K562 (cell line): ENCODE data around the gene PHLDB1. TPM values are rescaled to one million over a fixed set of nuclear protein-coding genes. Genes with fewer than 3 reads are reported as not detected.
A peak's percentile ranks its signal among the peaks of the same experiment; 100 is the strongest.

Experiments used
- ARID2 ChIP-seq: fragments of 450-650 bp; IDR thresholded peaks from 2 replicates; pipeline ENCODE4 v1.6.1; 2017; ENCODE audit warnings: antibody characterized with exemption, mild to moderate bottlenecking
- CTBP1 ChIP-seq: fragments of 450-650 bp; IDR thresholded peaks from 2 replicates; pipeline ENCODE4 v1.6.1; 2016; ENCODE audit warnings: borderline replicate concordance
- CXXC5 ChIP-seq: fragments of 250-450 bp; sonication (Bioruptor Pico); IDR thresholded peaks from 2 replicates; pipeline ENCODE4 v1.8.0; 2022; ENCODE audit warnings: inconsistent platforms, mild to moderate bottlenecking, moderate library complexity
- EP400 ChIP-seq: fragments of 450-650 bp; IDR thresholded peaks from 2 replicates; pipeline ENCODE4 v1.6.1; 2017; ENCODE audit warnings: antibody characterized with exemption, mild to moderate bottlenecking, moderate library complexity
- GATA2 ChIP-seq: sonication (generic); formaldehyde crosslinking; IDR thresholded peaks from 2 replicates; pipeline ENCODE4 v1.4.0; 2020; ENCODE audit warnings: mild to moderate bottlenecking, missing genetic modification reagents
- HDAC2 ChIP-seq: fragments of 450-650 bp; IDR thresholded peaks from 2 replicates; pipeline ENCODE4 v1.6.1; 2016; ENCODE audit warnings: mild to moderate bottlenecking
- HLTF ChIP-seq: fragments of 450-650 bp; IDR thresholded peaks from 2 replicates; pipeline ENCODE4 v1.6.1; 2016
- HNRNPL ChIP-seq: fragments of 200-400 bp; formaldehyde crosslinking; IDR thresholded peaks from 2 replicates; pipeline ENCODE4 v1.6.1; 2017; ENCODE audit warnings: low read depth, mild to moderate bottlenecking, low read length
- ILK ChIP-seq: fragments of 450-650 bp; IDR thresholded peaks from 2 replicates; pipeline ENCODE4 v1.6.1; 2016; ENCODE audit warnings: missing genetic modification characterization, low read depth, mild to moderate bottlenecking, missing compliant biosample characterization, moderate library complexity, borderline replicate concordance
- KLF16 ChIP-seq: IDR thresholded peaks from 2 replicates; pipeline ENCODE4 v1.6.1; 2016; ENCODE audit warnings: antibody characterized with exemption
- MAZ ChIP-seq, 2 experiments: fragments of 450-650 bp in 1 of 2; sonication (generic) in 1 of 2; formaldehyde crosslinking; IDR thresholded peaks in 1 of 2; conservative IDR thresholded peaks in 1 of 2; 2 replicates each; pipeline versions ENCODE4 v1.4.0 to v1.5.0; 2020; ENCODE audit warnings: mild to moderate bottlenecking in 1 of 2, missing genetic modification reagents in 1 of 2
- NRF1 ChIP-seq, 2 experiments: fragments of 450-650 bp; IDR thresholded peaks in 1 of 2; conservative IDR thresholded peaks in 1 of 2; 2 replicates each; pipeline ENCODE4 v1.6.1; 2014; ENCODE audit warnings: mild to moderate bottlenecking in 2 of 2
- POLR2G ChIP-seq: fragments of 200-400 bp; formaldehyde crosslinking; IDR thresholded peaks from 2 replicates; pipeline ENCODE4 v1.6.1; 2017; ENCODE audit warnings: low read depth, mild to moderate bottlenecking, antibody characterized with exemption, low read length, moderate library complexity
- PTTG1 ChIP-seq: fragments of 450-650 bp; IDR thresholded peaks from 2 replicates; pipeline ENCODE4 v1.6.1; 2016; ENCODE audit warnings: low read depth, mild to moderate bottlenecking, missing genetic modification characterization, missing compliant biosample characterization
- RAD21 ChIP-seq, 2 experiments: fragments of 250-450 bp in 1 of 2; fragments of 450-650 bp in 1 of 2; sonication (Bioruptor Pico) in 1 of 2; formaldehyde crosslinking in 1 of 2; IDR thresholded peaks in 1 of 2; conservative IDR thresholded peaks in 1 of 2; 2 replicates each; pipeline versions ENCODE4 v1.4.0 to v1.8.0; 2020 to 2022; ENCODE audit warnings: mild to moderate bottlenecking in 2 of 2, moderate library complexity in 1 of 2
- RB1 ChIP-seq: fragments of 450-650 bp; IDR thresholded peaks from 2 replicates; pipeline ENCODE4 v1.6.1; 2017; ENCODE audit warnings: low read depth, mild to moderate bottlenecking
- RBM17 ChIP-seq: fragments of 200-400 bp; formaldehyde crosslinking; IDR thresholded peaks from 2 replicates; pipeline ENCODE4 v1.6.1; 2017; ENCODE audit warnings: low read depth, mild to moderate bottlenecking, low read length, borderline replicate concordance
- RCOR1 ChIP-seq, 2 experiments: IDR thresholded peaks; 2 replicates each; pipeline ENCODE4 v1.6.1; 2012; ENCODE audit warnings: low read depth in 2 of 2, low read length in 2 of 2, borderline replicate concordance in 1 of 2, improper control_type of control experiment in 1 of 2
- RNF2 ChIP-seq: sonication (generic); IDR thresholded peaks from 2 replicates; pipeline ENCODE4 v1.6.1; 2016
- RUNX1 ChIP-seq: sonication (generic); IDR thresholded peaks from 2 replicates; pipeline ENCODE4 v1.6.1; 2016; ENCODE audit warnings: antibody characterized with exemption, low read depth
- SMAD4 ChIP-seq: fragments of 250-450 bp; sonication (Bioruptor Pico); conservative IDR thresholded peaks from 2 replicates; pipeline ENCODE4 v1.8.0; 2021; ENCODE audit warnings: inconsistent platforms, mild to moderate bottlenecking, moderate library complexity
- SMARCA4 ChIP-seq: fragments of 450-650 bp; IDR thresholded peaks from 2 replicates; pipeline ENCODE4 v1.6.1; 2016
- TCF7 ChIP-seq: sonication (generic); IDR thresholded peaks from 2 replicates; pipeline ENCODE4 v1.6.1; 2016; ENCODE audit warnings: antibody characterized with exemption, borderline replicate concordance
- TEAD4 ChIP-seq, 2 experiments: sonication (generic) in 1 of 2; formaldehyde crosslinking in 1 of 2; IDR thresholded peaks; 2 replicates each; pipeline versions ENCODE4 v1.6.1 to v1.8.0; 2012 to 2022; ENCODE audit warnings: borderline replicate concordance in 1 of 2, inconsistent platforms in 1 of 2, low read length in 1 of 2, mild to moderate bottlenecking in 1 of 2, missing genetic modification reagents in 1 of 2
- TRIM28 ChIP-seq: fragments of 450-650 bp; IDR thresholded peaks from 2 replicates; pipeline ENCODE4 v1.6.1; 2017
- XRCC5 ChIP-seq: fragments of 200-400 bp; formaldehyde crosslinking; IDR thresholded peaks from 2 replicates; pipeline ENCODE4 v1.6.1; 2017; ENCODE audit warnings: low read depth, mild to moderate bottlenecking, low read length
- ZMIZ1 ChIP-seq, 2 experiments: fragments of 150-350 bp in 1 of 2; IDR thresholded peaks; 2 replicates each; pipeline ENCODE4 v1.6.1; 2012 to 2016; ENCODE audit warnings: low read depth in 2 of 2, low read length in 2 of 2, mild to moderate bottlenecking in 1 of 2, moderate library complexity in 1 of 2
- polyA plus RNA-seq, 8 experiments: library from polyadenylated mRNA; depleted of rRNA in 4 of 8; stranded (reverse) in 5 of 8; unstranded in 3 of 8; fragments of >200 nt; fragmentation: Nextera tagmentation in 2 of 8; fragmentation: Illumina TruSeq in 1 of 8; extraction: Ambion mirVana in 2 of 8; extraction: Trizol in 1 of 8; gene quantifications; 2 replicates each; pipeline versions ENCODE4 v1.2.1 to v1.2.3, GENCODE V29; 2011 to 2014; ENCODE audit warnings: inconsistent platforms in 1 of 8, missing spikeins in 1 of 8
- total RNA-seq, 7 experiments: library from RNA; depleted of rRNA in 6 of 7; stranded (reverse); fragments of >200 nt in 6 of 7; fragmentation: Illumina TruSeq in 2 of 7; extraction: Trizol in 2 of 7; gene quantifications; 2 replicates each; pipeline versions ENCODE4 v1.2.1 to v1.2.3, GENCODE V29; 2011 to 2021; ENCODE audit warnings: low replicate concordance in 1 of 7

PHLDB1 gene
- total and polyA plus RNA-seq, 9 of the 15 experiments (the other 6 are each of a cell fraction or from before 2014, with no cell fraction given) = 2.0 to 28.7 (median 16.2) TPM

- TF ChIP-seq NRF1 (conservative IDR thresholded peaks at IDR 0.05 in 1 of 2, IDR thresholded peaks at IDR 0.05 in 1 of 2) = 0 out of 4 replicates have a peak, but pooled peaks of 1 of the 2 experiments have one; percentile 14
- peak; percentile 41 for TF ChIP-seq POLR2G
- no peak for TF ChIP-seq ILK (tag)
- peak; percentile 67; the same call in 1 of the 2 replicates for TF ChIP-seq TCF7
- TF ChIP-seq RCOR1 (IDR thresholded peaks at IDR 0.05; ENCODE audit: borderline replicate concordance in 1 of 2, low read depth in 2 of 2, low read length in 2 of 2) = peak in 1 of 2 experiments; percentile 47; a peak in 1 of 4 replicates
- TF ChIP-seq SMARCA4 = no peak
- TF ChIP-seq ZMIZ1 (IDR thresholded peaks at IDR 0.05; ENCODE audit: low read depth in 2 of 2, low read length in 2 of 2) = peak in 1 of 2 experiments; percentile 56; a peak in 1 of 4 replicates
- TF ChIP-seq KLF16 = peak; percentile 66; the same call in 1 of the 2 replicates
- no peak for TF ChIP-seq HDAC2
- TF ChIP-seq TRIM28 = peak; percentile 44; the same call in 1 of the 2 replicates
- TF ChIP-seq MAZ (CRISPR knock-in tag; conservative IDR thresholded peaks at IDR 0.05 in 1 of 2, IDR thresholded peaks at IDR 0.05 in 1 of 2) = peak; percentile 72 to 91
- peak; percentile 89 to 96 for TF ChIP-seq RAD21 (CRISPR knock-in tag; conservative IDR thresholded peaks at IDR 0.05 in 1 of 2, IDR thresholded peaks at IDR 0.05 in 1 of 2)
- TF ChIP-seq RB1 = peak; percentile 93
- peak; percentile 48; the same call in 1 of the 2 replicates for TF ChIP-seq RUNX1
- peak; percentile 50; the same call in 1 of the 2 replicates for TF ChIP-seq HNRNPL
- TF ChIP-seq CTBP1 = peak; percentile 86
- TF ChIP-seq CXXC5 (CRISPR knock-in tag) = peak; percentile 57; the same call in 1 of the 2 replicates
- TF ChIP-seq GATA2 (CRISPR knock-in tag) = no peak
- no peak for TF ChIP-seq RBM17
- TF ChIP-seq EP400 = 0 out of 2 replicates have a peak, but pooled peaks have one; percentile 30
- TF ChIP-seq PTTG1 (tag) = no peak
- no peak for TF ChIP-seq RNF2
- no peak for TF ChIP-seq HLTF
- TF ChIP-seq ARID2 = peak; percentile 64; the same call in 1 of the 2 replicates
- TF ChIP-seq SMAD4 = peak; percentile 65
- peak; percentile 91 for TF ChIP-seq XRCC5
- TF ChIP-seq TEAD4 (IDR thresholded peaks at IDR 0.05; ENCODE audit: low read length) = peak; percentile 21; the same call in 1 of the 2 replicates
- TF ChIP-seq TEAD4 (CRISPR knock-in tag; IDR thresholded peaks at IDR 0.05; ENCODE audit: borderline replicate concordance) = no peak
Observed at GRCh38 chr11:118689852-118690552, 82.6 kb downstream of the PHLDB1 start (continued).
